Loucy (cell line): ENCODE measurements around the gene THADA.

Experiments
- H2AFZ ChIP-seq: fragments of 200-600 bp; sonication (generic); 2 replicates; pipeline ENCODE4 v1.6.0; 2016; ENCODE audit warnings: antibody characterized with exemption, mild to moderate bottlenecking, low read length, moderate library complexity
- H3F3A ChIP-seq: fragments of 200-600 bp; 2 replicates; pipeline ENCODE4 v1.6.0; 2016; ENCODE audit warnings: antibody characterized with exemption, low read depth, mild to moderate bottlenecking
- H3K27me3 ChIP-seq: fragments of 200-600 bp; sonication (generic); 2 replicates; pipeline ENCODE4 v1.6.1; 2014; ENCODE audit warnings: low read length, mild to moderate bottlenecking; ENCODE audit not compliant: insufficient read depth, poor library complexity, severe bottlenecking
- H3K36me3 ChIP-seq: fragments of 200-600 bp; sonication (generic); 2 replicates; pipeline ENCODE4 v1.6.1; 2016; ENCODE audit warnings: low read length; ENCODE audit not compliant: insufficient read depth
- H3K4me1 ChIP-seq: fragments of 200-600 bp; sonication (generic); 2 replicates; pipeline ENCODE4 v1.5.1; 2014; ENCODE audit warnings: low read length, mild to moderate bottlenecking; ENCODE audit not compliant: insufficient read depth, poor library complexity, severe bottlenecking
- H3K4me2 ChIP-seq: fragments of 200-600 bp; sonication (generic); 2 replicates; pipeline ENCODE4 v1.6.0; 2014; ENCODE audit warnings: antibody characterized with exemption, low read length, low read depth, mild to moderate bottlenecking; ENCODE audit not compliant: poor library complexity, severe bottlenecking
- H3K4me3 ChIP-seq: fragments of 200-600 bp; sonication (generic); 2 replicates; pipeline ENCODE4 v1.5.1; 2014; ENCODE audit warnings: low read length, mild to moderate bottlenecking, mixed read lengths; ENCODE audit not compliant: poor library complexity, severe bottlenecking
- H3K79me2 ChIP-seq: fragments of 200-600 bp; sonication (generic); 2 replicates; pipeline ENCODE4 v1.6.1; 2014; ENCODE audit warnings: low read length; ENCODE audit not compliant: insufficient read depth
- H3K9ac ChIP-seq: fragments of 200-600 bp; sonication (generic); 2 replicates; pipeline ENCODE4 v1.6.0; 2014; ENCODE audit warnings: mild to moderate bottlenecking, low read depth, low read length, moderate library complexity; ENCODE audit not compliant: poor library complexity, severe bottlenecking
- H3K9me2 ChIP-seq: fragments of 200-600 bp; sonication (generic); replicated peaks from 2 replicates; pipeline ENCODE4 v1.6.1; 2016; ENCODE audit warnings: low read depth, low read length, mixed read lengths
- H3K9me3 ChIP-seq: fragments of 200-600 bp; sonication (generic); 2 replicates; pipeline ENCODE4 v1.6.1; 2014; ENCODE audit warnings: mild to moderate bottlenecking, antibody characterized with exemption, low read length, low read depth; ENCODE audit not compliant: insufficient read depth
- H4K20me1 ChIP-seq: fragments of 200-600 bp; sonication (generic); 2 replicates; pipeline ENCODE4 v1.6.0; 2014; ENCODE audit warnings: antibody characterized with exemption, low read length, mild to moderate bottlenecking; ENCODE audit not compliant: insufficient read depth, poor library complexity, severe bottlenecking
- EZH2phosphoT487 ChIP-seq: fragments of 200-600 bp; IDR thresholded peaks from 2 replicates; pipeline ENCODE4 v1.6.1; 2018; ENCODE audit warnings: antibody characterized with exemption, mild to moderate bottlenecking, moderate library complexity, borderline replicate concordance
- TF ChIP-seq, protein P1 (sequence below): fragments of 200-600 bp; sonication (generic); conservative IDR thresholded peaks from 2 replicates; pipeline ENCODE4 v1.5.1; 2014; ENCODE audit warnings: mild to moderate bottlenecking, antibody characterized with exemption, low read length

Gene THADA

DNA sequence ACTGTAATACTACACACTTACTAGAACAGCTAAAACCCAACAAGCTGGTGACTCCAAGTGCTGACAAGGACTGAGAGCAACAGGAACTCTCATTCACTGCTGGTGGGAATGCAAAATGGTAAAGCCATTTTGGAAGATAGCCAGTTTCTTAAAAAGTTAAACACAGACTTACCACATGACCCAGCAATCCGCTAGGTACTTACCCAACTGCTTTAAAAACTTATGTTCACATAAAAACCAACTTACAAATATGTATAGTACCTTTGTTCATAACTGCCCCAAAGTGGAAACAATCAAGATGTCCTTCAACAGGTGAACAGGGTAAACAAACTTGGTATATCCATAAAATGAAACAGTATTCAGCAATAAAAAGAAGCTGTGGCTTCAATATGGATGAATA lies 216.3 kb downstream of the THADA start:
- Histone ChIP-seq H3K36me3 (peaks cover 3% of the 10 kb centered on the region; the same call in 1 of the 2 replicates), H3F3A (no peaks in the 10 kb centered on the region), H3K4me1 (no peaks in the 10 kb centered on the region), H3K4me3 (no peak overlapping the region), H3K9me3 (no peaks in the 10 kb centered on the region), H4K20me1 (no peaks in the 10 kb centered on the region), H3K4me2 (no peak overlapping the region), H3K79me2 (no peaks in the 10 kb centered on the region), H3K9me2 (no peaks in the 10 kb centered on the region), H3K9ac (no peak overlapping the region), H2AFZ (no peak overlapping the region), H3K27me3 (no peaks in the 10 kb centered on the region)
- TF ChIP-seq EZH2phosphoT487: no peak
- TF ChIP-seq, protein P1, sequence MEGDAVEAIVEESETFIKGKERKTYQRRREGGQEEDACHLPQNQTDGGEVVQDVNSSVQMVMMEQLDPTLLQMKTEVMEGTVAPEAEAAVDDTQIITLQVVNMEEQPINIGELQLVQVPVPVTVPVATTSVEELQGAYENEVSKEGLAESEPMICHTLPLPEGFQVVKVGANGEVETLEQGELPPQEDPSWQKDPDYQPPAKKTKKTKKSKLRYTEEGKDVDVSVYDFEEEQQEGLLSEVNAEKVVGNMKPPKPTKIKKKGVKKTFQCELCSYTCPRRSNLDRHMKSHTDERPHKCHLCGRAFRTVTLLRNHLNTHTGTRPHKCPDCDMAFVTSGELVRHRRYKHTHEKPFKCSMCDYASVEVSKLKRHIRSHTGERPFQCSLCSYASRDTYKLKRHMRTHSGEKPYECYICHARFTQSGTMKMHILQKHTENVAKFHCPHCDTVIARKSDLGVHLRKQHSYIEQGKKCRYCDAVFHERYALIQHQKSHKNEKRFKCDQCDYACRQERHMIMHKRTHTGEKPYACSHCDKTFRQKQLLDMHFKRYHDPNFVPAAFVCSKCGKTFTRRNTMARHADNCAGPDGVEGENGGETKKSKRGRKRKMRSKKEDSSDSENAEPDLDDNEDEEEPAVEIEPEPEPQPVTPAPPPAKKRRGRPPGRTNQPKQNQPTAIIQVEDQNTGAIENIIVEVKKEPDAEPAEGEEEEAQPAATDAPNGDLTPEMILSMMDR: no peak

DNA sequence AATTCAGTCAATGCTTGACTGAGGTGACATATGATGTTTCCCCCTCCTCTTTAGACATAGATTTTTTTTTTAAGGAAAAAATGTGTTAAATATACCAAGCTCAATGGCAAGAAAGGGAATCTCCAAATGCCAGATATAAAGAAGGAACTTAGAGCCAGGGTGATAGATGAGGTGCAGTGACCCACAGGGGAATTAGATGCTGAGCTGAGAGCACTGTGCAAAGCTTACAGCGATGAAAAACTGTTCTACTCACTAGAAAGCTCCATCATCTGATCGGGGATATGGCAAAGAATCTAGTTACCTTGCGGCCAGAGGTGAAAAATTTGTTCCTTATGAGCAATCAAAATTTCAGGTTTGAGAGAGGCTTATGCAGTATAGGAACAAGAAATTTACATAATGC lies 218.5 kb downstream of the THADA start:
- no peak overlapping the region for H3K4me2 ChIP-seq
- no peaks in the 10 kb centered on the region for H3K27me3 ChIP-seq
- no peak overlapping the region for H2AFZ ChIP-seq
- no peak for TF ChIP-seq EZH2phosphoT487
- TF ChIP-seq, protein P1: no peak
- H3K9ac ChIP-seq: no peak overlapping the region
- no peaks in the 10 kb centered on the region for H3K79me2 ChIP-seq
- H3K9me2 ChIP-seq: no peaks in the 10 kb centered on the region
- H3K9me3 ChIP-seq: no peaks in the 10 kb centered on the region
- no peak overlapping the region for H3K4me3 ChIP-seq
- H4K20me1 ChIP-seq: no peaks in the 10 kb centered on the region
- H3F3A ChIP-seq: no peaks in the 10 kb centered on the region
- H3K36me3 ChIP-seq: peaks cover 3% of the 10 kb centered on the region; the same call in 1 of the 2 replicates
- no peaks in the 10 kb centered on the region for H3K4me1 ChIP-seq

GRCh38 chr2:43376523-43377198 lies 219.2 kb downstream of the THADA start:
- no peak for TF ChIP-seq EZH2phosphoT487
- TF ChIP-seq, protein P1: no peak
- Histone ChIP-seq H3K4me1 (no peaks in the 10 kb centered on the region), H3K9me2 (no peaks in the 10 kb centered on the region), H3K36me3 (peaks cover 3% of the 10 kb centered on the region; the same call in 1 of the 2 replicates), H3K9ac (no peak overlapping the region), H3F3A (no peaks in the 10 kb centered on the region), H3K4me3 (no peak overlapping the region), H3K27me3 (no peaks in the 10 kb centered on the region), H3K4me2 (no peak overlapping the region), H2AFZ (no peak overlapping the region), H4K20me1 (no peaks in the 10 kb centered on the region), H3K79me2 (no peaks in the 10 kb centered on the region), H3K9me3 (no peaks in the 10 kb centered on the region)
